Inferior parietal cortex (tissue), 1 donor: ENCODE measurements around the gene DGKD.

Experiments used
- DNase-seq: peaks from one replicate; pipeline ENCODE4 v3.0.0-alpha.2; 2016; ENCODE audit errors: extremely low spot score

DGKD gene

DNA sequence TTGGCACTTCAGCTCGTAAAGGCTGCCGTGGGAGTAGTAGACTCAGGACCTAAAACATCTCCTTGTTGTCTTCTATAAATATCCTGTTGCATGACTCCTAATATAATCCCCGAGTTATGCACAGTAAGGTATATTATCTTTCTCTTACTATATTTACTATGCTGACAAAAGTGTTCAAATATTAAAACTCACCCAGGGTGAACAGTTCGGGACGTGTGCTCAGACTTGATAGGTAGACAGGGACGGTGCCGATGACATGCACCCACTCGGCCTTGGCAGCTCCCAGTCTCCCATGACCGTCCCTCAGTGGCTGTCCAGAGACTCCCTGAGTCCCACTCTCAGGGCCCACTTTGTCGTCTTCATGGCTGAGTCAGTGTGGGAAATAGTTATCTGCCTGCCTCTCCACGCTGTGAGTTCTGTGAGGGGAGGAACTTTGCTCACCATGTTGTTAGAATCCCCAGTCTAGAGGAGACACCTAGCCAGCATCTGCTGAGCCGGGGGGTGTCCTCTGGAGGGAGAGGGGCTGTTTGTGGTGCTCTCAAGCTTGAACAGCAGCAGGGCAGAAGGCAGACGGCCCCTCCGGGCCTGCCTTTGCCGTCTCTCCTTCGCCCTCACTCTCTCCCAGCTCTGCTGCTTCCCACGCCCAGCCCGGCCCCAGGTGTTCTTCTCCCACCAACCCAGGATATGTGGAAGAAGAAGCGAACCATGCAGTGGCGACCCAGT lies 75.0 kb downstream of the DGKD start:
- DNase-seq: no peak

DNA sequence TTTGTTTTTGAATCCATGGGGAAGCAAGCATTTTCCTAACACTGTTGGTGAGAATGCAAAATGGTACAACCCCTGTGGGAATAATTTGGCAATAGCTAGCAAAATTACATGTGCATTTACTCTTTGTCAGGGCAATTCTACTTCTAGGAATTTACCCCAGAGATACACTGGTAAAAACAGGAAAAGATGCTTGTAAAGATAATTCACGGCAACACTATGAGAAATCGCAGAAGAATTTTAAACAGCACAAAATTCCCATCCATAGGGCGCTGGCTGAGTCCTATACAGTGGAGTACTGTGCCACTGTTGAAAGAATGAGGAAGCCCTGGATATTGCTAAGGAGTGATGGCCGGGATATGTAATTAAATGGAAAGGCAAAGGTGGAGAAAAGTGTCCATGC lies 75.8 kb downstream of the DGKD start:
- DNase-seq: no peak

- no peak for DNase-seq
Measured at GRCh38 chr2:233430651-233431050, 76.4 kb downstream of the DGKD start.

- no peak for DNase-seq
Measured at GRCh38 chr2:233433029-233433428, 78.7 kb downstream of the DGKD start.

- DNase-seq: no peak
Measured at GRCh38 chr2:233433794-233434193, 79.5 kb downstream of the DGKD start.

DNA sequence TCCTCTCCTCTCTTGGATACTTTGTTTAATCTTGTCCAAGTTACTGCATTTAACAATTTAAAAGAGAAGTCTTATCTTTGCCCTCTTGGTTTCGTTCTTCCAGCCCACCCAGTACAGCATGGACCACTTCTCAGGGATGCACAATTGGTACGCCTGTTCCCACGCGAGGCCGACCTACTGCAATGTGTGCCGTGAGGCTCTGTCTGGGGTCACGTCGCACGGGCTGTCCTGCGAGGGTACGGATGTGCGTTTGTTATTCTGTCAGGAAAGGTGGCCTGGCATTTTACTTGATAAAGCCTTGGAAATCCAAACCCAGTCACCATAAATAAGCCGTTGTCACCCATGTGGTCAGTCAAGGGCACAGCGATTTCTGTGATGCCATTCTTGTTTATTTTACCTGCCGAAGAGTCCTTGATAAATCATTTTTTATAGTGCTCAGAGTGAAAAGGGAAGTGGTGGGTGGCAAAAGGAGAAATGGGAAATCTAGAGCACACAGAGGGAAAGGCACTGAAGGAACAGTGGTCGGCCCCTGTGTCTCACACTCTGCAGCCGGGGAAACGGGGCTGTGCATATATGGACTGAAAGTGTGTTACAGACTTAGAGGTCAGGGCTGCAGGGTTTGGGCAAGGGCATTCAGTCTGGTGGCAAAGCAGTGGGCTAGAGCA lies 80.5 kb downstream of the DGKD start:
- DNase-seq: no peak

DNA sequence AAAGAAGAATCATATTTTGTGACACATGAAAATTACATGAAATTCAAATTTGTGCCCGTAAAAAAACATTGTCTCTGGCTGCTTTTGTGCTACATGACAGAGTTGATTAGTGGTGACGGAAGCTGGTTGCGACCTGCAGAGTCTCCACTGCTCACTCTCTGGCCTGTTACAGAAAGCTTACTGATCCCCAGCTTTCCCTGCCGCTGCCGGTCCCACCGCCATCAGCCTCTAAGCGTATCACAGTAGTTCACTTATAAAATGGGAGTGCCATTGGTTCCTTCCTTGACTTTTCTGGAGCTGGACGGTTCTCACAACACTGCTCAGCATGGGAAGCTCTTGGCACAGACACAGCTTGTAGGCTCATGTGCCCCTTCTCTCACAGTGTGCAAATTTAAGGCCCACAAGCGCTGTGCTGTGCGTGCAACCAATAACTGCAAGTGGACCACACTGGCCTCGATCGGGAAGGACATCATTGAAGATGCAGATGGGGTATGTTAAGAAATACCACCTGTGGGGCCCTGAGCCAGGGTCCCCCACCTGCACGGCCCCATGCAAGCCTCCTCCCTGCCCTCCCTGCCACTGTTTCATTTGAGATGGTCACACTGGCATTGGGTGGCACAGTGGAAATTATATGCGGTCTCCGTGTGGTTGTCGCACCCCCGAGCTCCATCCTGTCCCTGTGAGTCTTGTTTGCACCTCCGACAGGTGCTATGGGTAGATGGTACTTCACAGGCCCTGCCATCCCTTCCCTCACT lies 81.3 kb downstream of the DGKD start:
- no peak for DNase-seq

- no peak for DNase-seq
Measured at GRCh38 chr2:233436191-233436581, 81.9 kb downstream of the DGKD start.

GRCh38 chr2:233436691-233437438 lies 82.6 kb downstream of the DGKD start:
- no peak for DNase-seq

- no peak for DNase-seq
Measured at GRCh38 chr2:233437439-233437955, 83.2 kb downstream of the DGKD start.

- DNase-seq: no peak
Measured at GRCh38 chr2:233438573-233439147, 84.4 kb downstream of the DGKD start.

- DNase-seq: peak; percentile 57
Measured at GRCh38 chr2:233439191-233439590, 84.9 kb downstream of the DGKD start.

DNA sequence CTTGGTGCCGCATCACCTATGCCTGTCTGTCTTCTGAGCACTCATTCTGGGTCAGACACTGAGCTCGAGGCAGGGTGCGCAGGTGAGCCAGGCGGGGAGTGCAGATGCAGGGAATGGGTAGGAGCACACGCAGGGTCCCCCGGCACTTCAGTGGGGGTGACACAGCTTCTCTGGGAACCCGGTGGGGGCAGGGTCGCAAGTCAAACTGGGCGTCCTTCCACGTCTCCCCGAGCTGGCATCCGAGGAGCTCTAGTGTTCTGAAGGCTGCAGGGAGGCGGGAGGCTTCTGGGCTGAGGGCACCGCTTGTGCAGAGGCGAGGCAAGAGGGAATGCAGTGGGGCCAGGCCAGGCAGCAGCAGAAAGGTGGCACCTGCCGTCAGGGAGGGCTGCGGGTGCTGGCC lies 86.0 kb downstream of the DGKD start:
- DNase-seq: no peak

DNA sequence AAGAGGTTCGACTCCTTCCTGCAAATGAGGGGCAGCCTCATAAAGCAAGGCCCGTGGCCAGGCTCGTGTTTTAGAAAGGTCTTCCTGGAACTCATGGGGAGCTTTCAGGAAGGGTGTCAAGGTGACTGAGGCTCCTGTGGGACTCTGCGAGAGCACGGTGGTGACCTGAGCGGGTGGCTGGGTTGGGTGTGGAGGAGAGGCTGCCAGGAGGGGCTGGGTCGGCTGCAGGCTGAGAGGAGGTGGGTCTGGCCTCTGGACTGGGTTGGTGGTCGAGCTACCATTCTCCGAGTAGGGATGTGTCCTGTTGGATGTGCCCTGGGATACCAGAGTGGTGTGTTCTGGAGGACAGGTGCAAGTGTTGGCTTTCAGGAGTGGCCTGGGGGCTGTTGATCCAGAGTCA lies 86.4 kb downstream of the DGKD start:
- no peak for DNase-seq

GRCh38 chr2:233441161-233442027 lies 87.1 kb downstream of the DGKD start:
- DNase-seq: no peak

DNA sequence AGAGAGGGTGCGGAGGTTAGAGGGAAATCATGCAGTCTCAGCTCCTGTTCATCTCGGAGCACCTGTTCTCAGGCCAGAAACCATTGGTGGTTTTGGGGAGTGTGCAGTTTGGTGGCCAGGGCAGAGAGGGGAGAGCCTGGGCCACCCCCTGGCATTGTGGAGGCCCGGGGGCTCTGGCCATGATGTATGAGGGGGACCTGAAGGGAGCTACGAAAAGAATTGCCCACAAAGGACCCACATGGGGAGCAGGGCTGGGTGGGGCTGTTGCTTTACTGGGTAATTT lies 87.7 kb downstream of the DGKD start:
- DNase-seq: no peak

GRCh38 chr2:233443511-233444183 lies 89.4 kb downstream of the DGKD start:
- DNase-seq: peak; percentile 78

- DNase-seq: no peak
Measured at GRCh38 chr2:233444501-233444900, 90.2 kb downstream of the DGKD start.

- no peak for DNase-seq
Measured at GRCh38 chr2:233445152-233445830, 91.0 kb downstream of the DGKD start.

- DNase-seq: no peak
Measured at GRCh38 chr2:233446121-233446520, 91.8 kb downstream of the DGKD start.
